Activated CD4-positive, alpha-beta T cell treated with anti-CD3 and anti-CD28 coated beads for 1 hour (primary cell): ENCODE measurements around the gene GIMAP5.

Experiments used
- DNase-seq: peaks from one replicate; pipeline ENCODE4 v3.0.0-alpha.2; 2020

GIMAP5 gene

GRCh38 chr7:150737265-150738055 is at the start of gene GIMAP5:
Gene GIMAP5 (plus strand): TSS chr7:150737418. CDS start chr7:150740885, 3,467 bp downstream.
- DNase-seq = peak; percentile 54

DNA sequence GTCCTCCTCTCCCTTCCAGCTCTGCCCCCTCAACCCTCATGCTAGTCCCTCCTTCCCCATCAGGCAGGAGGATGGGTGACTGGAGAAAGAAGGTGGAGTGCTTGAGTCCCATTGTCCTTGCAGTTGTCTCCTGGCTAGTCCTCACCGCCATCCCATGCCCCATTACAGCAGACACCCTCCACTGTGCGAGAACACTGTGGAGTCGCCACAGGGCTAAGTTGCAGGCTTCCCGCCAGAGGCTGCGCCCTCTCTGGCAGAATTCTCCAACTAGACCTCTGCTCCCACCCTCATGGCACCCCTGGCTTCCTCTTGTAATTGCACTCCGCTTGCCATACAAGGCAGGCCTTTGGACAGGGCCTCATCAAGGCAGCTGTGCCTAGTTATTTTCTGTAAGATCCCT is 48.6 kb upstream of the GIMAP5 start:
- DNase-seq = no peak

DNA sequence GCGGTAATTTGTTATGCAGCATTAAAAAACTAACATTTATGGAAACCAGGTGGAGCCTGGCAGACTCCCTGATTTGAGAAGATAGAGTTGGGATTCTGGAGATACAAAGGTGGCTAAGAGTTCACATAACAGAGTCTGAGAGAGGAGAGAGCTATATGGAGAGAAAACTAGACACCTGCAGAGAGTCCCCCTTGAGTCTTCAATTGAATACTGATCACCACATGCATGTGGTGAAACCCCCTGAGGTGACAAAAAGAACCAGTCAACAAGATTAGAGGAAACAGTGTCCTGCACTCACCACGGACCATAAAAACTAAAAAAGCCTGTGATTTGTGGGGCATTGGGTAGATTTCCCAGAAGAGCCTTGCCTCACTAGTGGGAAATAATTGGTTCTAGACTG is 41.6 kb upstream of the GIMAP5 start:
- DNase-seq = no peak

GRCh38 chr7:150703209-150703608 is 34.0 kb upstream of the GIMAP5 start:
- DNase-seq = no peak

GRCh38 chr7:150715293-150715692 is 21.9 kb upstream of the GIMAP5 start:
- no peak for DNase-seq

DNA sequence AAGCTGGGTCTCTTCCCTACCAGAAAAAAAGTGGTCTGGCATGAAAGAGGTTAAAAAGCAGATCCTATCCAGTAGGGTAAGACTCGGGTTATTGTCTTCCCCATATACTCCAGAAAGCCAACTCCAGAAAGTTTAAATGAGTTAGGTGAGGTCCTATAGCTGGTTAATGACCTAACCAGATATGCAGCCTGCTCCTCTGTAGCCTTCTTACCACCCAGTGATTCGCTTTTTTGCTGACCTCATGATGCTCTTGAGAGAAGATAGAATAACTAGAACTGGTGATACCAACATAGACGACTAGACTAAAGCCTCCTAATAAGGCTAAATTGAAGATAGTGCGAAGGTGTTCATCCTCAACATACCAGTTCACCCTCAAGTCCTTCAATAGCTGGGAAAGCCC is 21.5 kb upstream of the GIMAP5 start:
- DNase-seq = no peak

DNA sequence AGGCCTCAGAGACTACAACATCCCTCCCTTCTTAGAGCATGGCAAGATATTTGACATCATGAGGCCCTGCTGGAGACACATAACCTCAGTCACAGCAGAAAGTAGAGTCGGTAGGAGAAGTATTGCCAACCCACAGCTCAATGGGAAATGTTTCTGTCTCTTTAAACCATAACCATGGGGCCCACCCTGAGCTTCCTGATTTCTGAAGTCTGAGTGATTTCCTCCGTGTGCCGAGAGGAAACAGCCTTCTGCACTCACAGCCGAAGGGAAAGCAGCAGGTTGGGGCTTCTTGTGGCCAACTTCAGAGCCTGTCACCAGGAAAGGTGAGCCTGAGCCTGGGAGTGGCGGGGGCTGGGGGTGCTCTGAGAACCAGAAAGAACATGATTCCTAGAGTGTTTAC is 20.9 kb upstream of the GIMAP5 start, which contains the start of gene GIMAP1:
TSS of gene GIMAP1 (plus strand) at position 246 of the 400 bp plus-strand sequence. CDS start 2,435 bp downstream, outside the sequence.
- peak; percentile 55 for DNase-seq

- no peak for DNase-seq
These were observed 20.3 kb upstream of the GIMAP5 start for GRCh38 chr7:150716939-150717338.

- no peak for DNase-seq
These were observed 19.3 kb upstream of the GIMAP5 start for GRCh38 chr7:150717814-150718420.

GRCh38 chr7:150719436-150719835 is 17.8 kb upstream of the GIMAP5 start:
- no peak for DNase-seq

DNA sequence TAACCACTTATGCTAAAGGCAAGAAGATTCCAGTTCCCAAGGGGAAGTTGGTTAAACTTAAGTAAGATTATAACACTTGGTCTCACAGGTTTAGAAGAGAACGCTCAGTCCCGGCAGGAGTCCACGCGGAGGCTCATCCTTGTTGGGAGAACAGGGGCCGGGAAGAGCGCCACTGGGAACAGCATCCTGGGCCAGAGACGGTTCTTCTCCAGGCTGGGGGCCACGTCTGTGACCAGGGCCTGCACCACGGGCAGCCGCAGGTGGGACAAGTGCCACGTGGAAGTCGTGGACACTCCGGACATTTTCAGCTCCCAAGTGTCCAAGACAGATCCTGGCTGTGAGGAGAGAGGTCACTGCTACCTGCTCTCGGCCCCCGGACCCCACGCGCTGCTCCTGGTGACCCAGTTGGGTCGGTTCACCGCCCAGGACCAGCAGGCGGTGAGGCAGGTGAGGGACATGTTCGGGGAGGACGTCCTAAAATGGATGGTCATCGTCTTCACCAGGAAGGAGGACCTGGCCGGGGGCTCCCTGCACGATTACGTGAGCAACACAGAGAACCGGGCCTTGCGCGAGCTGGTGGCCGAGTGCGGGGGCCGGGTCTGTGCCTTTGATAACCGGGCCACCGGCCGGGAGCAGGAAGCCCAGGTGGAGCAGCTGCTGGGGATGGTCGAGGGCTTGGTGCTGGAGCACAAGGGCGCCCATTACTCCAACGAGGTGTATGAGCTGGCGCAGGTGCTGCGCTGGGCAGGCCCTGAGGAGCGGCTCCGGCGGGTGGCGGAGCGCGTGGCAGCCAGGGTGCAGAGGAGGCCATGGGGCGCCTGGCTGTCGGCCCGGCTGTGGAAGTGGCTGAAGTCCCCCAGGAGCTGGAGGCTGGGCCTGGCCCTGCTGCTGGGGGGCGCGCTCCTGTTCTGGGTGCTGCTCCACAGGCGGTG is 17.0 kb upstream of the GIMAP5 start:
- DNase-seq = no peak

GRCh38 chr7:150721970-150722373 is 15.2 kb upstream of the GIMAP5 start:
- DNase-seq = no peak

- no peak for DNase-seq
These were observed 14.7 kb upstream of the GIMAP5 start for GRCh38 chr7:150722431-150722931.

- DNase-seq = no peak
These were observed 13.8 kb upstream of the GIMAP5 start for GRCh38 chr7:150723467-150723866.

GRCh38 chr7:150727381-150727780 is 9.8 kb upstream of the GIMAP5 start:
- no peak for DNase-seq

- no peak for DNase-seq
These were observed 9.2 kb upstream of the GIMAP5 start for GRCh38 chr7:150728011-150728410.

- no peak for DNase-seq
These were observed 8.6 kb upstream of the GIMAP5 start for GRCh38 chr7:150728609-150729008.

- DNase-seq = no peak
These were observed 5.3 kb upstream of the GIMAP5 start for GRCh38 chr7:150731916-150732315.

DNA sequence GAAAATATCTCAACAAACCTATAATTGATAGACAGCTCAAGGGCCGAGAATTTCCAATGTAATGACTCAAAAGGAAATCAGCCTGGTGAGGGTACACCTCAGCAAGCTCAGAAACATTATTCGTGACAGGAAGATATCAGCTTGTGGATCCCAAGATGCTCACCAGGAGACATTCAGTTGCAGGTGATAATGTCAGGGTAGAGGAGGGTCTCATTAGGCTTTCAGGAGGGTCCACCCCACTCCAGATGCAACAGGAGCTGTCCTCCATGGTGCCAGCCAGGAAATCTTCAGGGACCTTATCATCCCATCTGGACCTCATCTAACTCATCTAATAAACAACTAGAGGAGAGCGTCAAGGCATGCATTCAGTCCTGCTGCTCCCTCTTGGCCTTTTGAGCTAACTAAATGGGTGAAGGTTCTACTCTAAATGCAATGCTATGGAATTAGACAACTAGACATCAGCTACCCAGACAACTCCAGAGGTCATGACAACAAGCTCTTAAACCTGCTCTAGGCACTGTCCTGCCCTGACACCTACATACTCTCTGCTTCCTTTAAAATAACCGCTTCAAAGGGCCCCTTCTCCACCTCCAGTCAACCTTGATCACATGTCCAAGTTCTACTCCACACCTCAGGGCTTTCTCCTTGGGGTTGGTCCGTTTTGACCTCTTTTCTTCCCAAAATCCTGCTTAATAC is 4.3 kb upstream of the GIMAP5 start:
- DNase-seq = no peak

DNA sequence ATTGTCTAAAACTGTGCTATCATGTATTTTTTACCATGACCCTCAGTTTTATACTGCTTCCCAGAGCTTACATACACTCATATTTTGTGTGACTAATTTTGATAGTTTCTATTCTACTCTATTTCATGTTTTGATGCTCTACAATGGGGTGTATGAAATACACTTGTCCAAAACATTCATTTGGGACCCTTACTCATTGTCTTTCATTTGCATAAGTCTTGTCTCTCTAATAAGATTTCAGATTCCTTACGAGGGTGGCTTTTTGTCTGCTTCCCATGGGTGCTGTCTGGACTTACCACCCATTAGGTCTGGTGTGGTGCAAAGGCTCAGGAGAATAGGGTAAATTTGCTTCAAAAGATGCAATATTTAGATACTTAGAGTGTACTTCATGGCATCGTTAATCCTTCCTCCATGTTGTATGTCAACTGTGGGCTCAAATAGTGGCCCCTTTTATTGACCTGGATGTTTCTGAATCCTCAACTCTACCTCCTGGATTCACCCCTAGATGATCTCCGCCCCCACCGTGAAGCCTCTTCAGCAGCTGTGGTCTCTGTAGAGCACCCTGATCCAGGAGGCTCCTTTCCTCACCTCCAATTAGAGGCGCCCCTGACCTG is 3.6 kb upstream of the GIMAP5 start:
- DNase-seq = no peak

DNA sequence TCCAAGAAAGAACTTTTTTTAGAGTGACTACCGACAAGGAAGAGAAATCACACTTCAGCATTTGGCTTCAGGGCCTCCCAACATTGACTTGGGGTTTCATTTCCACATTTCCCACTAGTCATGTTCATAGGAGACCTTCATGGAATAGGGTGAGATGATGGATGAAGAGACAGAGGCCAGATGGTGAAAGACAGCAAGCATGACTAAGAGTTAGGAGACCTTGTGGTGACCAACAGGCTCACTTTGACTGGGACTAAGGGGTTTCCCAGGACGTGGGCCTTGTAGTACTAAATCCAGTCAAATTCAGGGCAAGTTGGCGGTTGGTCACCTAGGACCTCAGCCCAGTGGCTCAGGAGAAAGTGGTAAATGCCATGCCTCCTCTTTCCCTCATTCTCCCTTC is 3.0 kb upstream of the GIMAP5 start:
- DNase-seq = no peak
